ENCODE data around the gene TAAR5.
"Not testable (repeated sequence)": the region's sequence is repeated elsewhere in the genome, so short reads cannot be mapped to it uniquely, and the experiment has no call there.

Gene TAAR5, protein sequence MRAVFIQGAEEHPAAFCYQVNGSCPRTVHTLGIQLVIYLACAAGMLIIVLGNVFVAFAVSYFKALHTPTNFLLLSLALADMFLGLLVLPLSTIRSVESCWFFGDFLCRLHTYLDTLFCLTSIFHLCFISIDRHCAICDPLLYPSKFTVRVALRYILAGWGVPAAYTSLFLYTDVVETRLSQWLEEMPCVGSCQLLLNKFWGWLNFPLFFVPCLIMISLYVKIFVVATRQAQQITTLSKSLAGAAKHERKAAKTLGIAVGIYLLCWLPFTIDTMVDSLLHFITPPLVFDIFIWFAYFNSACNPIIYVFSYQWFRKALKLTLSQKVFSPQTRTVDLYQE

GRCh38 chr6:132589454-132589853, at the start of gene TAAR5:
Gene TAAR5 (minus strand): TSS chr6:132589741. CDS start chr6:132589686, 55 bp downstream.
- DNase-seq = no peak

GRCh38 chr6:132637135-132637534, 47.6 kb upstream of the TAAR5 start:
- not testable (repeated sequence) for DNase-seq

- not testable (repeated sequence) for DNase-seq
These were observed 46.4 kb upstream of the TAAR5 start for GRCh38 chr6:132635906-132636305.

DNA sequence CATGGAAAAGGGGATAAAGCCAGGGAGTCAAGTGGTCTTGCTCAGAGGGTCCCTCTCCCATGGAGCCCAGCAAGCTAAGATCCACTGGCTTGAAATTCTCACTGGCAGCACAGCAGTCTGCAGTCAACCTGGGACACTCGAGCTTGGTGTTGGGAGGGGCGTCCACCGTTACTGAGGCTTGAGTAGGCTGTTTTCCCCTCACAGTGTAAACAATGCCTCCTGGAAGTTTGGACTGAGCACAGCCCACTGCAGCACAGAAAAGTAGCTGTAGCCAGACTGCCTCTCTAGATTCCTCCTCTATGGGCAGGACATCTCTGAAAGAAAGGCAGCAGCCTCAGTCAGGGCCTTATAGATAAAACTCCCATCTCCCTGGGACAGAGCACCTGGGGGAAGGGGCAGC, 45.7 kb upstream of the TAAR5 start:
- DNase-seq = not testable (repeated sequence)

- no peak for DNase-seq
These were observed 45.3 kb upstream of the TAAR5 start for GRCh38 chr6:132634796-132635195.

DNA sequence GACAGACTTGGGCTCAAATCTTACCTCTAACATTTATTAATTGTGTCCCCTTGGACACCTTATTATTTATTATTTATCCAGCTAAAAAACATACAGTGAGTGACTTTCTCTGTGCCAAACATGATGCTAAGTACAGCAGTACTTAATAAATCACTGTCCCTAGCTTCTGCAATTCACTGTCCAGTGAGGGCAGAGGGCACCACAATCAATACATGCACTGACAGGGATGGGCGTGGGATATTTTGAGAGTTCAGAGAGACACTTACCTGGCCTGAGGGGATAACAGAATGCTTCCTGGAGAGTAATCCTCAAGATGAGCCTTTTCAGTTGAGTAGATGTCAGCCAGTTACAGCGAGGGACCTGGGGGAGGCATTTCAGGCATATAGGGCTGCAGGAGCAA, 43.8 kb upstream of the TAAR5 start:
- no peak for DNase-seq

DNA sequence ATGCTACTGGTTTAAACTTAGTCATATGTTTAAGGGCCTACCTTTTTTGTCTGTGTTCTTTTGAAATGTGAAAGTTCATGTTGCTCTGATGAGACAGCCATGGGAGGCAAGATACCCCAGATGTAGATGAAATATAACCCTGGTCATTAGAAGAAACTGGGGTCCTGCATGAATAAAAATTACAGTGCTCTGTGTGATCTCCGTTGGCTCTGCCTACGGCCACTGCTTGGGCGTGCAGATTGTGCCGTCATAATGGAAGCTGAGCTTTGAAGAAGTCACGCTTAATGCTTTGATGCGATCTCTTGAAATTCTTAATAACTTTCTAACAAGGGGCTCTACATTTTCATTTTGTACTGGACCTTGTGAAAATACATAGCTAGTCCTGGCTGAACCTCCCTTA, 34.6 kb upstream of the TAAR5 start, which contains the start of gene TAAR2:
TAAR2 (minus strand) TSS at position 101 of the 400 bp plus-strand sequence; CDS start at position 101, 0 bp downstream.
- no peak for DNase-seq

DNA sequence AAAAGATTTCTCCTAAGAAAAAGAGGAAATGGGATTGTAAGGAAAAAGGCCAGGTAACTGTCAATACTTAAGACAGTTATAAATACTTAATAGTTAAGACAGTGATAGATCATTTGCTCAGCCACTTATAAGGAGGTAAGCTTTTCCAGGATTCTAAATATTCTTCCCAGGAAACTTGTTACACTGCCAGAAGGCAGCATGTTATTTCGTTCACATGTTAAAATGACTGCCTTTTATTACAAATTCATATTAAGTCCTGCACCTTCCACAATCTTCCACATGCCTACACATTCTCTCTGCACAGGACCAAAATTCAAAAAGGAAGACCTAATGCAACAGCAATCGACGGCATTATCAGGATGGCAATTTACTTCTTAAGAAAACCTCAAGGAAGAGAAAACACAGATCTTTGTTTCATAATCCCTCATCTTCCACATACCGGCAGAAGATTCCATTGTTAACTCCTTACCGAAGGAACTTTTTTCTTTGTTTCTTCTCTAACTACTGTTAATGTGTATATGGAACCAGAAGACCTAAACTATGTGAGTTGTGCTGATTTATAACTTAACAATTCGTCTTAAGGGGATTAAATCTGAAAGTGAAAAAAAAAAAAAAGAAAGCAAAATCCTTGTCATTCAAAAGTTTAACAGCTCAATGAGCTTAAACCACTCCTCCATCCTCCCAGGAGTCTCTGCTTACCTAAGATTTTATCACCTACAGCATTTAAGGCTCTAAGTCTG, 33.7 kb upstream of the TAAR5 start:
- DNase-seq = no peak

GRCh38 chr6:132616677-132617076, 27.1 kb upstream of the TAAR5 start:
- DNase-seq = no peak

- no peak for DNase-seq
These were observed 25.0 kb upstream of the TAAR5 start for GRCh38 chr6:132614554-132614953.

DNA sequence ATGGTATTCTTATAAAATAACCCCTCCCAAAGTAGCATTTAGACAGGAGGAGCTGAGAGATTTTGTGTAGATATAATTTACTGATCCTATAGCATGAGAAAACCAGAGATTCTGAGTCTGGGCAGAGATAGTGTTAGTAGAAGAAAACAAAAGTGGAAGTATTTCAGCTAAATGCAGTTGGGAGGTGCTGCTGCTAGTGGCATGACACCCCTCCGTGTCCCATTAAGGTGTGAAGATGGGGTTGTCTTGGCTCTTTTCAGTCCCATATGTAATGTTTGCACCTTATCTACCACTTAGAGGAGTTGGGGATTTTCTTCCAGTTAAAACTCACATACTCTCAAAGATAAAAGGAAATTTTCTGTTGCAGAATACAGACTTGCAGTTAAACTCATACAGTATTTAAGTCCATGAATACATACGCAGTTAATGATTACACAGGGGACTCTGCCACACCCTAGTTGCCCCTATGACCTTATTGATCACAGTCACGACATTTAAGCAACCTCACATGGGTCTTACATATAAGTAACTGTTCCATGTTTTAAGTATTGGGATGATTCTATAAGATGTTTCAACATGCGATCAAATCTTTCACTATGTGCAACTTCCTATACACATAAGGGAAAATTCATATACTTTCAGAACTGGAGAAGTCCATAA, 23.0 kb upstream of the TAAR5 start:
- no peak for DNase-seq

GRCh38 chr6:132611616-132612015, 22.1 kb upstream of the TAAR5 start:
- no peak for DNase-seq

GRCh38 chr6:132607544-132608233, 18.1 kb upstream of the TAAR5 start:
- DNase-seq = no peak

- no peak for DNase-seq
These were observed 15.2 kb upstream of the TAAR5 start for GRCh38 chr6:132604635-132605152.

DNA sequence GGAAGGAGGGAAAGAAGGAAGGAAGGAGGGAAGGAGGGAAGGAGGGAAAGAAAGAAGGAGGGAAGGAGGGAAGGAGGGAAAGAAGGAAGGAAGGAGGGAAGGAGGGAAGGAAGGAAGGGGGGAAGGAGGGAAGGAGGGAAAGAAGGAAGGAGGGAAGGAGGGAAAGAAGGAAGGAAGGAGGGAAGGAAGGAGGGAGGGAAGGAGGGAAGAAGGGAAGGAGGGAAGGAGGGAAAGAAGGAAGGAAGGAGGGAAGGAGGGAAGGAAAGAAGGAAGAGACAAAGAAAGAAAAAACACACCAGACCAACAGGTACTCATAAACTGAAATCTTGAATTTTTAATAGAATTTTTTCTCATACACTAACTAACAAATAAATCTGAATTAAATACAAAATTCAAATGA, 11.4 kb upstream of the TAAR5 start:
- not testable (repeated sequence) for DNase-seq

- no peak for DNase-seq
These were observed 8.9 kb upstream of the TAAR5 start for GRCh38 chr6:132598473-132598872.

DNA sequence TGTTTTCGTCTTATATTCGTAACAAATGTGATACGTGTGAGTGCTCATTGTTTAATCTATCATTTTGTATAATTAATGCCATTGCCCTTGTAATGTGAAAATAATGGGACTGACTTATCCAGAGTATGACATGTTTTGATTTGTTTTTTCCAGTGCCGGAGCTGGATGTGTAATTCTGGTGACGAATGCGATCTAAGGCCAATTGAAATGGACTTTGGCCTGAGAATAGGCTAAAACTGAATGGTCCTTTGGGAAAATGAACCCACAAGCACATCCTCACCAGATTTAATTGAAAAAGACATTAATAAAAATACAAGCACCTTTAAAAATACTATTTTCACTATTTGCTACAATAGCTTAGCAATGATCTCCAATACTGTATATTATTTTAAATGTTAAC, 6.7 kb upstream of the TAAR5 start:
- no peak for DNase-seq

GRCh38 chr6:132592855-132593254, 3.3 kb upstream of the TAAR5 start:
- no peak for DNase-seq

DNA sequence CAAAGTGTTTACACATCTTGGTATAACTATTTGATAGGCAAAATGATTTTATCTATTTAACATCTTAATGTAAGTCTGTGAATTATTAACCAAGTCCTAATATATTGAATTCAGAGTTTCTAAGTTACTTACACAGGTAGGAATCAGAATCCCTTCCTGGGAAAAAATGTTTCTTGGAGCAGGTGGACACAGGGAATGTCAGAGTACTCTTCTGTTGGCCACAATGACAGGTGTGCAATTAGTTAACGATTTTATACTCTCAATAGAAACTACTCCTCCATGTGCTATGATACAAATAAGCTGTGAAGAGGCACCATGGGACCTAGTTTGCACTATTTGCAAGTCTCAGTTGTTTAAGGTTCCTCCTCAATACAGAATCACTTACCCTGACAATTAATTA, 821 bp upstream of the TAAR5 start:
- no peak for DNase-seq

- DNase-seq = no peak
These were observed 2.1 kb downstream of the TAAR5 start for GRCh38 chr6:132587424-132587823.

DNA sequence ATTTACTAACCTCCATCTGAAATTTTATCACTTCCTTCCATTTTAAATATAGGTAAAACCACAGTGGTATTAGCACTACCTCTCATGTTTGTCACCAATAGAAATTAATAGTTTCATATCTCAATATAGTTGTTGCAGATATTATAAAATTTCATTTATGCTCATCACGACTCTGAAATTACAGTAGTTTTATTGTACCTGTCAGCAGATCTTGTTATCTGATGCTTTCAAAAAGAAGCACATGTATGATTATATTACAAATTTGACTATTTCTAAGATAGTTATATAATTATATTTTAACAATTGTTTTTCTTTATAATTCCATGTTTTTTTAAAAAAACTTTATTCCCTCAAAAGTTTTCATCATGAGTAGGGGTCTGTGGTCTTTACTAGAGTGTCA, 4.8 kb downstream of the TAAR5 start:
- DNase-seq = no peak

GRCh38 chr6:132571774-132572173, 17.8 kb downstream of the TAAR5 start:
- DNase-seq = no peak

Data from GOT3 (cell line).